ENCODE measurements around the gene ROS1.

The ROS1 gene

DNA sequence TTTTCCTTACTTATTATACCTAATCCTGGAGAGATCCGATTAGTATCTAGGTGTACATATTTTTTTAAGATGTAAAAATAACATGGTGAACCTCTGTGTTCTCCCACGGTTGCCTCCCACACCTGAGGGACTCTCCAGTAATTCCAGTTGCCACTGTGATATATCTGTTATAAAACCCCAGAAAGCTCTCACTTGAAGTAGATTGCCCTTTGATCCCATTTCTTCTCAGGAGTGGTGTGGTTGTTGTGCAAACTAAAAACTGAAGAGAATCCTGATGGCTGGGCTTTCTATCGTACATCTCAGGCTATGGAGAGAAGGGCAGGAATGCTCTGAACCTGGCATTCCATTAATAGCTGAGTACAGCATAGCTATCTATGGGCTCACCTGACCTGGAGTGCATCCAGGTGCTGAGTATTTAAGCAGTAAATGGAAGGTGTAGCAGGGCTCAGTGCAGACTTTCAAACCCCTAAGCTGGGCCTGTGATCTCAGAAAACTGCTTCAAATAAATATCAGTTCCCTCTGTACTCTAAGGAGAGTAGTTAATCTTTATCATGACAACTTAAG is 119.4 kb downstream of the ROS1 start:
- no peak for DNase-seq

DNA sequence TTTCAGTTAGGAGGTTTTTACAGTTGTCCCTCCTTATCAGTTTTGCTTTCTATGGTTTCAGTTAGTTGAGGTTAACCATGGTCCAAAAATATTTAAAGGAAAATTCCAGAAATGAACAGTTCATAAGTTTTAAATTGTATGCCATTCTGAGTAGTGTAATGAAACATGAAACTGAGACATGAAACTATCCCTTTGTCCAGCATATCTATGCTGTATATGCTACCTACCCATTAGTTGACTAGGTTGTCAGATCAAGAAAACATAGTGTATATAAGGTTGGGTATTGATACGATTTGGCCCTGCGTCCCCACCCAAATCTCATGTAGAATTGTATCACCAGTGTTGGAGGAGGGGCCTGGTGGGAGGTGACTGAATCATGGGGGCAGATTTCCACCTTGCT is 121.3 kb downstream of the ROS1 start:
- DNase-seq, result no peak

DNA sequence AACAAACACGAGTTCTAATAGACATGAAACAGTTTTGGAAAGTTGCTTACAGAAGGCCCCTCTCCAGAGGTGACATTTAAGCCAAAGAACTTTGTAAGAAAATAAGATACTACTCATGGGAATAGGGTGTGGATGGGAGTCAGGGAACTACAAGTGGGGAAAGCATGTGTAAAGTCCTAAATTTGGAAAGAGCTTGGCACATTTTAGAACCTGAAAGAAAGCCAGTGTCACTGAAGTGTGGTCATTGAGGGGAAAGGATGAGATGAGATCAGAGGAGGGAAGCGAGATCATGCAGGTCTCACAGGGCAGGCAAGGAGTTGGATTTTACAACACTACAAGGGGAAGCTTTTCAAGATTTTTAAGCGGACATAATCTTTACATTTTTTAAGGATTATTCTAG is 122.4 kb downstream of the ROS1 start:
- no peak for DNase-seq

DNA sequence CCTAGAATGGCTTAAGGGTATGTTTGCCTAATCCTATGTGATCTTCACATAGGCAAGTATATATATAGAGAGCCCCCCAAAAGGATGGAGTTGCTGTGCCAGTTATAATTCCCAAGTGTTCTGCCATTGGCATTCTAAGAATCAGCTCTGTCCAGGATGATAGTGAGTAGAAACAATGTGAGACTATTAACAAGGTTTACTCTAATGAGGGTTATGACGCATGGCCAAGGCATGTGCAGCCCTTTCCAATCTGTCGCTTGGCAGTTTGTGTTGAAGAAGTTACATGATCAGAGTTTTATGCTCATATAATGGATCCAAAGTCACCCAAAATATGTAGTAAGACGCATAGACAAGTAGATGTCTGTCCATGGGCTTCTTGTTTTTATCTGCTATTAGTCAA is 126.8 kb downstream of the ROS1 start:
- no peak for DNase-seq

DNA sequence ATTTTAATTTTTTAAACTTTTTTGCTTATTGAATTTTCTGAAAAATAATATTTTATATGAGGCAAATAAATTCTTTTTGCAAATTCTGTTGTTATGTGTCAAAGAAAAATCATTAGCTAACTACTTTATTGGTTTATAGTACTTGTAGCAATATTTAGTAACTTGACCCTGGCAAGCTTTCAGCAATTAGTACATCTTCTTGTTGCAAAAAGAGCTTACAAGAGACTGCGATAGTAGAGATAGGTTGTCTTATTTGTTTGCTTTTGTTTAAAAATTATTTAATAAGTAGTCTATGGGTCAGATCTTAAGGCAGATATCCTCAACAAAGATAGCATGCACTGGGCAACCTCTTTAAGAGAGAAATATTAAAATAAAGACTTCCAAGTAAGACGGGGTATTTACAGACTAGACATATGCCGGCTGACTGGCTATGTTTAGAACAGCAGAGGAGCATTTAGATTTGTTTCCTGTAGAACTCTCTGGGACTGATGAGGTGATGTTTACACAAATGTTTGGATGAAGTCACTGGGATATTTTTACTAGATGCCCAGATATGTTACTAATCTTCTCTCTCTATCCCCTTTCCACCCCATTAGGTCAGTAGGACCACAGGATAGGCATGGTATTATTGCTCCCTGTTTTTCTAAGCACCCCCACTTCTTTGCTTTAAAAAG is 135.4 kb downstream of the ROS1 start:
- DNase-seq, result no peak

DNA sequence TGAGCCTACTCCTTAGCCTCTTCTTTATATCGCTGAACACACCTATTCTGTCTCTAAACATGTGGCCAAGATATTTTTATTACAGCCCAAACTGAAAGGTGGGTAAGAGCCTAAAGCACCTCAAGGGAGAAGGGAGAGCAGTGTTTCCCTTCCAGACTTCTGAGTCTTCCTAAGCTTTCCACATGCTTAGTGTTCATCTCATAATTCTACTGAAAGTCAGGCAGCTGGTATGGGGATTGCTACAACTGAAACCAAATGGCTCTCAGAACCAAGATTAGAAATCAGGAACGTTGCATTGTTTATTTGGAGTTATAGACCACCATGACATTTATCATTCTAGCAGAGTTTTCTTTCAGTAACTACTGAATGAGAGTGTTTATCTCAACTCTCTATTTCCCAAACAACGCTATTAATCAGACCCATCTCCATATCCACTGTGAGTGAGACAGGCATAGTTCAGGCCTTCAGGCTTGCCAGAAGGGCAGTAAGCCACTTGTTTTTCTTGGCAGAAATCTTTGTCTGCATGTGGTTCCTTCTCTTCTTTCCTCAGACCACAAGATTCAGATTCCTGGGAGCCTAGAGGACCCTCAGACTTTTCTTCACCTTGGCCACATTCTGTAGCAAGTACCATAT is 137.5 kb downstream of the ROS1 start:
- DNase-seq, result no peak

DNA sequence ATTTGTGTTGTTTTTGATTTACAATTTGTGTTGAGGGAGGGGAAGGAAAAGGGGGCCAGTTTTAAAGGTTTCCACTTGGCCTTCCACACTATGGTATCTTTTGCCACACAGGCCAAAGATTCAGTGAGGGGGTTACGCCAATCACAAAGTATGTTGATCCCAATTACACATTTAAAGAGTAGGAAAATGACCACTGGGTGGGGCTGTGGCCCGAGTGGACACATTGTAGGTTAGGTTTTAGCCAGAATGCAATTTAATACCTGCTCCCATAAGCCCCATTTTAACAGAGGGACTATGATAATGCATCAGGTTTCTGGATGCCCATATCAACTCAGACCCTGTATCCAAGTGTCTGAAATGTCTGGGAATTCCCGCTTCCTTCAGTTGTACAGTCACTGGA is 144.8 kb downstream of the ROS1 start:
- DNase-seq, result no peak

DNA sequence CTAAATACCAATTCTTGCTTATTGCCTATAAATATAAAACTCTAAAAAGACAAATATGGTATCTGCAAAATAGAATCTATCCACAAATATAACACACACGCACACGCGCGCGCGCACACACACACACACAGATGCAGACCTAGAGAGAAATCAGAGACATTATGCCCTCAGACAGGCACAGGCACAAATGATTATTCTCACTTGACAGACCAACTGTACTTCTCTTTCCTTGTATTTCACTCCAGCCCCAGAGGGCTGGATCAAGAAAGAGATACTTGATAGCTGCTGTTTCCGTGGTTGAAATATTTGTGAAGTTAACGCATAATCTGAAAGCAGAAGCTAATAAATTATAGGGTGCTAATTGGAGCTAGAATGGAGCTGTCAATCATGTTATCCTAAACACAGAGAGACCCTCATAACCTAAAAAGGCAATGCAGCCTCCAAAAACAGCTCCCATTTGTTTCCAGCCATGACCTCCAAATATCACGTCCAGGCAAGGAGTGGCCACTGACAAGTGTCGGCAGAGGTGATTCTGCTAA is 148.9 kb downstream of the ROS1 start:
- no peak for DNase-seq

DNA sequence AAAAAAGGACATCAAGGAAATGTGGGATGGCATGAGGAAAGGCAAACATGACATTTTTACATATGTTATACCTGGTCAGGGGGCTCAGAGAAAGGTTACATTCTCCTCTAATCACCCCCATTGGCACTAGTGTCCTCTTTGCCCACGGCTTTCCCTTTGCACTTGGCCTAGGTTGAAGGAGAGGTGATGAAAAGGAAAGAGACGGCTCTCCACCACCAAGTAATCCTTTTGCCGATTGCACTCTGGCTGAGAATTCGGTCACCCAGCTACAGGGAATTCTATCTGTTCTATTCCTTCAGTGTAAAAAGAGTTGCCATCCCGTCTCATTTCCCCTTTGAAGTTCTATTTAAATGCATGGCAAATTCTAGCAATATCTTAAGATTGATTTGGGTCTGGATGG is 150.0 kb downstream of the ROS1 start:
- no peak for DNase-seq

DNA sequence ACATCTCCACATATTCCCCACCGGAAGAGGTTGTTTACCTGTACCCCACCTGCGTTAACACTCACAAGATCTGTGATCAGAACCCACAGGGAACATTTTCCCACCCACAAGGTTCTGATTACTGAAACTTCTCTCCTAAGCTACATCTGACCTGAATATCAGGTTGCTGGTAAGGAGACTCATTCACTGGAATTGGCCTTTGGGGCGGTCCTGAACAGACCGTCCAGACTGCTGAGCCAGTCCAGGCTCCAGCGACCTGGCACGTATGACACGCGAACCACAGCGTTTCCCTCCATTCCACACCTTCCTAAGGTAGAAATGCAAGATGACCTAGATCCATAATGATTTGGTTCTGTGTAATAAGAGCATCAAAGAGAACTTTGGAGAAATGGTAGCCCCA is 150.5 kb downstream of the ROS1 start:
- no peak for DNase-seq

DNA sequence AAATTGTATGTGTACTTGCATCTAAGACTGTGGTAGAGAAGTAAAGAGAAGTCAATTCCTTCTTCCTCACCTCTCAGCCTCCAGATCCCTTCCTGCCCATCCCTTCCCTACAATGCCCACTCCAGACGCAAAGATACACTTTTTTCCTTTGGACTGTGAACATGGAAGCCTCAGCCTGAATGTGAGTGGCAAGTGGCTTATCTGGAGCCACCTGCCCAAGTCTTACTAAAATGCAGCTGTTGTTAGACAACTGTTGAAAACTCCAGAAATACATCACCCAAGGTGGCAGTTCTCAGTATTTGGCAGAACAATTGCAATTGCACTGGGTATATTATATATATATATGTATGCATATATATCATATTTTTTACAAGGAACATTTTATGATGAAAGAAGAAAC is 152.9 kb downstream of the ROS1 start:
- no peak for DNase-seq

DNA sequence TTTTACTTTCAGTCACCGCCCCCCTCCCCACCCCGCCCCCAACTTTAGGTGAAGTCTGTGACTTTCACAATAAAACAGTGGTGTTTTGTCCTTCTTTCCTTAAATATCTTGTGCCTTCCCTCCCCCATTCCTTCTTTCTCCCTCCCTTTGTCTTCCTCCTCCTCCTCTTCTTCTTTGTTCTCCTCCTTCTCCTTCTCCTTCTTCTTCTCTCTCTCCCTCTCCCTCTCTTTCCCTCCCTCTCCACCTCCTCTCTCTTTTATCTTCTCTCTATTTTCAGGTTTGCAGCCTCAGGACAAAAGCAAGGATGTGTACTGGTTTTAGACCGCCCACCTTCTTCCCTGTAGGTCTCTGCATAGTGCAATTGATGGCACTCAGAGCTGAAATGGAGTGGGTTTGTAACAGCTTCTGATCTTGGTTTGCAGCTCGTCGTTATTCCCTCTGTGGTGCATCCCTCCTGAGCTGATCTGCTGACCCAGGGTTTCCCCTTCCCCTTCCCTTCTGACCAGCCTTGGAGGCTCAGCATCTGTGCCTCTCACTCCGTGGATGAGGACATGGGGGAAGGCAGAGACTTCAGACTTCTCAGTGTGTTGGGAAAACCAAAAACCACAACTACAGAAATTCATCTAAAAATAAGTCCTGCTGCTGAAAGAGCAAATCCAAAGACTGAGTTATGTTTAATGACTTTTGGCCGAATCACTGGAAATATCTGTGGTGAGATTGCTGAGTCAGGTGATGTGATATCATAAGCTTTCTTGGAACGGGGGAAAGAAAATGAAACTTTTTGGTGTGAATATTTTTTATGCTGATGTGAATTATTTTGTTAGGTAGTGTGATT is 153.5 kb downstream of the ROS1 start:
- no peak for DNase-seq

DNA sequence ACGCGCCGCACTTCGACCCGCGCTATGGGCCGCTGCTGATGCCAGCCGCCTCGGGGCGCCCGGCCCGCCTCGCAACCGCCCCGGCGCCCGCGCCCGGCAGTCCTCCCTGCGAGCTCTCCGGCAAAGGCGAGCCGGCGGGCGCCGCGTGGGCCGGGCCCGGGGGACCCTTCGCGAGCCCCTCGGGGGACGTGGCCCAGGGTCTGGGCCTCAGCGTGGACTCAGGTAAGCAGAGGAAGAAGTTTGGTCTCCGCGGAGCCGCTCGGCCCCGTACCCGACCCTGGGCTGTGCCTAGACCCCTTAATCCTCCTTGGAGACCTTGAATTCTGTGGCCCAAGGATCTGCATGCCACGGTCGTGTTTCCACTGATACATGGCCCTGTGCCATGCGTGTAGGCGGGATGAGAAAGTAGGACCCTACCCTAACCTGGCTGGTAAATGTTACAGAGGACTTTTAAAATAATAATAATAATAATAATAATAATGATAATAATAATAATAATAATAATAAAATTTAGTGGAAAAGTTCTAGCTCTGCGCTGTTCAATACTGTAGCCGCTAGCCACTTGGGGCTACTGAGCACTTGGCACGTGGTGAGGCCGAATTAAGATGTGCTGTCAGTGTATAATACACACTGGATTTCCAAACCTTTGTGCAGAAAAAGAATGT is 154.8 kb downstream of the ROS1 start:
- DNase-seq, result no peak

DNA sequence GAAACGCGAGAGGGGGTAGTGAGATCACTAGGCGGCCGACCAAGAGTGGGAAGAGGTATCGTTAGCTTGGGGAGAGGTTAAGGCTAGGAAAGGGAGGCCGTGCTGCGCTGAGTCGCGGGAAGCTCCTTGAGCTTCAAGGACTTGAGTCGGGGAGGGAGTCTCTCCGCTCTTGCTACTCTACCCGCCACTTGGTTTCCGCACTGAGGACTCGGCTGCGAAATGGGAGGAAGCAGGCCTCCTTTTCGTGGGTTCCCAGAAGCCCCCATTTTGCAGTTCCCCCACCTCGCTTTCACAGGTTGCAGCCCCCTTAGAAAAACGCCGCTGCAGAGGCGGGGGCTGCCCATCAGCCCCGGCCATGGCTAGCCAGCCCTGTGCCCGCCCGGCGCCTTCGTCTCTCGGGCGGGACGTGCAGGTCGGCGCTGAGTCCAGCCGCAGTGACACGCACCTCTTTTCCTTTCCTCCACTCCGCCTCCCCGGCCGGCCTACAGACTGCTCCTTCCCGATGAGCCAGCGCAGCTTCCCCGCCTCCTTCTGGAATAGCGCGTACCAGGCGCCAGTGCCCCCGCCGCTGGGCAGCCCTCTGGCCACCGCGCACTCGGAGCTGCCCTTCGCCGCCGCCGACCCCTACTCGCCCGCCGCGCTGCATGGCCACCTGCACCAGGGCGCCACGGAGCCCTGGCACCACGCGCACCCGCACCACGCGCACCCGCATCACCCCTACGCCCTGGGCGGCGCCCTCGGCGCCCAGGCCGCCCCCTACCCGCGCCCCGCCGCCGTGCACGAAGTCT is 155.5 kb downstream of the ROS1 start:
- no peak for DNase-seq

DNA sequence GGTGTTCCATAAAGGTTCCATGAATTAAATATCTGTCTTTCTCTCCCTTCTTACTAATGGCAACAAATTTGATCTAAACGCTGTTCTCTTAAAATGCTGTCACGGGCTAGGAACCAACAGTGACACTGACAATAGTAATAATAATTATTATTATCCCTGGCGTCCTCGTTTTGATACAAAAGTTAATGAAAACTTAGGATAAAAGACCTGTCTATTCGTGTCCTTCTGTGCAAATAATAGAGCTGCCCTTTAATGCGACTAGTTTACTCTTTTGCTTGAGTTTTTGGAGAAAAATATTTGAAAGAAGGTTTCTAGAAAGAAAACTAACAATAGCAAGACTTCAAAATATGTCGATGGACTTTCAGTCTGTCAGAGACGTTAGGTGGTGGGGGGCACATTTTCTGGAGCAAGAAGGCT is 156.1 kb downstream of the ROS1 start:
- no peak for DNase-seq

DNA sequence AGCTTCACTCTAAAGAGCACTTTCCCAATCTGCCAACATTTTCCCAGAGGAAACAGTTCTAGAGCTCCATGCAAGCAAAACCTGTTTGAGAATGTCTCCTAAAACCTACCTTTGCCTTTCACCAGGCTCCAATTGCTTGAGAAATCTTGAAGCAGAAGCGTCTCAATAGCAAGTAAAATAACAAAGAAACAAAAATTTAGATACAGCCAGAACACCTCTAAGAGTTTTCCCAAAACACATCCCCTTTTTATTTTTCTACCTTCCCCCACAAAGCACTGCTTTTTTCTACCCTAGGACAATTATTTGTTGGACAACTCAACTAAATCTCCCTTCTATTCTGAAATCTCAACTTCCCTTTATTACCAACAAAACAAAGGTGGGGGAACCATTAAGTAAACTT is 156.8 kb downstream of the ROS1 start:
- no peak for DNase-seq

DNA sequence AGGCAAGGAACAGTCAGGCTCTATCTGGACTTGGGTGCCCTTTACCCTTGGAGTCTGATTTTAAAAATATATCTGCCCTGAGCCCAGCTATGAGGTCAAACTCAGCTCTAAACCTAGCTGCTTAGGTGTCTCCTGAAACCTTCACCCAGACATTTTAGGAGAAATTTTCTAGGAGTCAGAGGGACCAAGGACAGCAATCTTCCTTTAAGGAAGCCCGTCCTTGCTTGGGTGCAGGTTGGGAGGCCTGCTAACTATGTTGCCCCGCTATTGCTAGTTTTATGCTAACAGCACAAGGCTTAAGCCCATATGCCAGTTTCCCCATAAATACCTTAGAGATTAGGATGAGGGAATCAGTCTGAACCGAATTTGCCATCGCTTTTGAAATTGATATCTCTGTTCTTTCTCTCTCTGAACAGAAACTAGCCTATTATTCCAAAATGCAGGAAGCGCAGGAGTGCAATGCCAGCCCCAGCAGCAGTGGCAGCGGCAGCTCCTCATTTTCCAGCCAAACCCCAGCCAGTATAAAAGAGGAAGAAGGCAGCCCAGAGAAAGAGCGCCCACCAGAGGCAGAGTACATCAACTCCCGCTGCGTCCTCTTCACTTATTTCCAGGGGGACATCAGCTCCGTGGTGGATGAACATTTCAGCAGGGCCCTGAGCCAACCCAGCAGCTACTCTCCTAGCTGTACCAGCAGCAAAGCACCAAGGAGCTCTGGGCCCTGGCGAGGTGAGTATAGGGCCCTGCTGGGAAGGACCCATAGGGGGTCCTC is 157.8 kb downstream of the ROS1 start:
- DNase-seq, result no peak

DNA sequence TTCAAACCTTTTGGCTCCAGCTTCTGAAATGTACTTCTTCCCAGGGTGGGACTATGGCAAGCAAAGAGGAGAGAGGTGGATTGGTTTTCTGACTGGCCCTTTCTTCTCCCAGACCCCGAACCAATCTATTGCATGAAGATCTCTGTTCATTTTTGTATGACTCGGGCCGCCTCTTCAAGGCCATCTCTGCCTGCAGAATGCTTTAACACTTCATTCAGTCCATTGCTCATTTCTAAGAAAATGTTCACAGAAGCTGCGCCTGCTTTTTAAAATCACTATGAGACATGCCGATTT is 158.7 kb downstream of the ROS1 start:
- DNase-seq, result no peak

DNA sequence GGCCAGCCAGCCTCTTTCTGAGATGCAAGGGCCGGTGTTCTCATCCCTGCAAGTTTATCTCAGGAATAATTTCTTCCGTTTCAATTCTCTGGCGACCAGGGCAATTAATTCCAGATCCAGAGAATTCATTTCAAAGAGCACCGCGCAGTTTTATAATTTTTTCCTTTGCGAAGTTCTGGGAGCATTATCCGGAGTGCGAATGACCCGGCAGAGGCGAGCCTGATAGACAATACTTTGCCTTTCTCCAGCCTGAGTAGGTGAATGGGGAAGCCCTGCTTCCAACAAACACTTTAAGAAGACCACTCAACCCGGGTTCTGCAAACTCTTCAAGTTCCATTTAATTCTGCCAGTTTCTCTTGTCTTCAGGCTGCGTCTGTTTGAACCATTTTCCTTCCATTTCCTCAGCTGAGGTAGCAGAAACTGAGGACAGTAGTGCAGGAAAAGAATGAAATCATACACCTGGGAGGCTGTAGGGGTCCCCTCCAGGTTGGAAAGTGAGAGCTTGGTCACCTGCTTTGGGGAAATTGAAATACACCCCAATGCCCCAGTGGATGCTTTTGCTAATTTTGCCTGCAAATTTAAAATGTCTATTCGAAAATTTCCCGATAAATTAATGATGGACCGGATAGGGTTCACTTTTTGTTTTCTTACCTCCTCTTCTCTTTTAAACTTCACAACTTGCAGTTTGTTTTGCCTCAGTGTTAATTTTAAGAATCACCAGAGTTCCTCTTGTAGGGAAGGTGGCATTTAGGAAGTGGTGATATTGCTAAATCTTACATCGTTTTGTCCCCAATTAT is 159.3 kb downstream of the ROS1 start:
- no peak for DNase-seq

DNA sequence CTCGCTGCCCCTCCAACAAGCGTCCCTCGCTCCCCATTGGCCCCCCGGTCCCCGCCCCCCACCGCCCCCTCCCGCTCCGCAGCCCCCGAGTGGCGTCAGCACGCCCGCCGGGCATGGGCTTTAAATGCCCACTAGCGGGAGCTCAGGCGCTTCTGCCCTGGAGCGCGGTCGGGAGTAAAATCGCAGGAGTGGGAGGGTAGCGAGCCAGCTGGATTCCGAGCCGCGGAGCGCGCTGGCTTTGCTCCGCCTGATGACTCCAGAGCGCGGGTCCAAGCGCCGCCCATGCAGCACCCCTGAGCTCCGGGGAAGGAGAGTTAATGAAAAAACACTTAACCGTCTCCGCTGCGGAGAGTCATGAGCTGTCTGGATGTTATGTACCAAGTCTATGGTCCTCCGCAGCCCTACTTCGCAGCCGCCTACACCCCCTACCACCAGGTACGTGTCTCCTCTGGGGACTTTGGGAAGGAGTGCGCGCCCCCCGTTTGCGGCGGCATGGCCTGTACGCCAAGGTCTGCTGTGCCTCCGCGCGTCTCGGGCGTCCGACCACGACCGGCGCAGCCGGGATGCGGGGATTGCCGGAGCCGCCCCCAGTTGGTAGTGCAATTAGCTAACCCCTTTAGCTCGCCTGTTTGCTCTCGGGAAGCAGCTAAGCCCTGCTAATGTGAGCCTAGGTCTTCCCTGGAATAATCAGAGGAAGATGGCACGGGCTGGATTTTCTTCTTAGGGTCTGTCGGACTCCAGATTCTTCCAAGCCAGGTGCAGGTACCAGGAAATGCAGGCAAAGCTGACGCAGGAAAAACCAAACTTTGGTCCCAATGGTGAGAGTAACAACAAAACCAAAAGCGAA is 160.1 kb downstream of the ROS1 start, which contains the start of gene VGLL2:
Gene VGLL2, plus strand, starts transcription at position 149 of the 847 bp plus-strand sequence. Its CDS starts 206 bp downstream, at position 355.
- peak; percentile 25 for DNase-seq

All from stimulated activated CD4-positive, alpha-beta T cell treated with anti-CD3 and anti-CD28 coated beads, Interleukin-15, amount 100 ng/mL, for 24 hours (primary cell).